HG03175 (cell line): ENCODE data around the gene SEMA3C.

Experiments used
- ATAC-seq: cut with Tn5 transposase; IDR thresholded peaks from one replicate; pipeline ENCODE4 v1.9.1; 2021; ENCODE audit warnings: mild to moderate bottlenecking, moderate library complexity; ENCODE audit not compliant: unreplicated experiment

The SEMA3C gene

DNA sequence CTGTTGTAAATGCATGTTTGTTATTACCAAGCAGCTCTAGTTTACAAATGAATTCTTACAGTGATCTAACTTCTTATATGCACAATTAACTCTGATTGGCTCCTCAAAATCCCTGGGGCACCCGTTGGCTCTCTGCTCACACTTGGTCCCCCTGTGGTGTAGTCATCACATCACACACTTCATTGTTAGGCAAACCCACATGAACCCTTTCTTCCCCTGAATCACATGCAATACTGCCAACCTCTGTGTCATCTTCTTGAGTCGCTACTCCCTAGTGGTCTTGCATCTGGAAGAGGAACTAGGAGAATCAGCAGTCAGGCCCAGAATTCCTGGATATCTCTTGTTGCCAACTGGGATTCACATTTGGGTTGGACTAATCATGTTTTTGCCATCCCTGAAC lies 207.3 kb downstream of the SEMA3C start:
- no peak for ATAC-seq

DNA sequence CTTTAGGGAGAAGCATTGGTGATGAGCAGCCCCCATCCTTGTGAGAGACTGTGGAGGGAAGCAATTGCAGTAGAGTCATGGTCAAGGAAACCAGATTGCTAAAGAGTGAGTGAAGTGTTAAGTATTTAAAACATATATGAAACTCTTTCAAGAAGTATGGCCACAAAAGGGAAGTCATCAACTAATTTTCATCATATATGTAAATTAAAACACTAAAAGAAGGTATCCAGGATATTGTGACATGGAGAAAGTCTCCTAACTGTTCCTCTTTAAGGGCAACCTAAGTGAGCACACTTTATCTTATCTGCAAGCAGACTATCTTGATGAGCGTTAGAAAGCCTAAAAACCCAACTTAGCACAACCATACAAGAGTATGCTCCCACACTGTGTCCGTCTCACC lies 210.7 kb downstream of the SEMA3C start:
- ATAC-seq = no peak

DNA sequence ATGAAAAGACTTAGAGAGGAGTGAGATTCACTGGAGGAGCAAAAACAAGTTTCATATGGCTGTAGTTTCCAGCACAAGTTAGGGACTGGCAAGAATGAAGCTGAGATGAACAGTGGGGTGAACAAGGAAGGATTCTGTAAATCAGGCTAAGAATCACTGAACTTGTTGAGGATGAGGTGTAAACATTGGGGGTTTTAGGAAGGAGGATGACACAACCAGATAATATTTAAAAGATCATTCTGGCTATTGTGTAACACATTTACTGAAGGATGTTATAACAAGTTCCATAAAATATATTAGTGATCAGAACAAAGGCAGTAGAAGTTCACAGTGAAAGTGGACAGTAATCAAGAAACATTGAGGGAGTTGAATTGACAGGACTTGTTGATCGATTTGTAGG lies 211.5 kb downstream of the SEMA3C start:
- ATAC-seq = no peak

GRCh38 chr7:80705130-80705781 lies 213.6 kb downstream of the SEMA3C start:
- ATAC-seq = no peak

DNA sequence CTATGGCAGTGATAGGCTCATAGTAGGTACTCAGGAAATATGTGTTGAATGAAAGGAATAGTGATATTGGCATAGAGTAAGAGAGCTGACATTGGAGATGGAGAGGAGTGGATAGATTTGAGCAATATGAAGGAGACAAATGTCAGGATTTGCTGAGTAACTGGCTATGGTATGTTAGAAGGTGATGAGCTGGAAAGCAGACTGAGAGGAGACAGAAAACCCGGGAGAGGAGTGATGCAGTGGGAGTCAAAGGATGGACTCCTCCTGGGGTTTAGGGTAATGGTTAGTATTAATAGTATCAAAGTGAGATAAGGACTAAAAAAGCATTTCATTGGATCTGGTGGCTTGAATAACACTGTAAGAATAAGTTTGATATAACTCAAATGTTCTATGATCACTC lies 215.6 kb downstream of the SEMA3C start:
- no peak for ATAC-seq

DNA sequence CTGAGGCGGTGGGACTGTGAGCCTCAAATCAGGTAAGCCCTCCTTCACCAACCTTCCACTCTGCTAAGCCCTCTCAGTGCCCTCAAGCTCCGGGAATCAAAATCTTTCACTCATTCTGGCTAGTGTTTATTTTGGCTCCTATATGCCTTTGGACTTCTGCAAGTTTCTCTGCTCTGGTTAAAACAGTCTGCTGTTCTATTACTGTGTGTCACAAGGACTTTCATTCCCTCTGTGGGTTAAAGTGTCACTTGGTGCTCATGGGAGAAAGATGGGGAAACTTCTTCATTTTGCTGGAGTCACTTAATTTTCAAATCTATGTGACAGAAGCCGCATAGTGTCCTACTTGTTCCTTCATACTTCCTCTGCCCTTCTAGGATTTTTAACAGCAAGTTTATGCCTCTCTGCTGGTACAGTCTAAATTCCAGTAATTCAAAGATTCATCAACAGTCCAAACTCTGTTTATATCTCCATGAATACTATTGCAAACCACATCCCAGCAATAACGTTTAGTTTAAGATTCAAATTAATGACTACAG lies 219.1 kb downstream of the SEMA3C start:
- ATAC-seq = no peak

GRCh38 chr7:80699045-80699638 lies 219.7 kb downstream of the SEMA3C start:
- peak; percentile 77 for ATAC-seq
